GM18951 (cell line): ENCODE data around the gene SNW1.
A peak's percentile ranks its signal among the peaks of the same experiment; 100 is the strongest.
"Not testable (repeated sequence)": the region's sequence is repeated elsewhere in the genome, so short reads cannot be mapped to it uniquely, and the experiment has no call there.

Experiments used
- POLR2A ChIP-seq: IDR thresholded peaks from 4 replicates; pipeline ENCODE4 v1.6.1; 2011; ENCODE audit warnings: mild to moderate bottlenecking; ENCODE audit not compliant: insufficient read length, insufficient read depth; ENCODE audit errors: extremely low read depth
- in situ Hi-C: fragments of 300-500 bp; cut with MboI; formaldehyde crosslinking; loops from one replicate; pipeline ENCODE4 v1.12.0; 2022; ENCODE audit warnings: low sequenced_read_pairs, mixed read lengths, inconsistent platforms; ENCODE audit not compliant: unreplicated experiment

SNW1 gene

GRCh38 chr14:77760381-77761204 is at the start of gene SNW1:
Gene SNW1, minus strand, starts transcription at chr14:77761156. Its CDS starts 29 bp downstream, at chr14:77761127.
- peak; percentile 75 for TF ChIP-seq POLR2A
- in situ Hi-C loops = no loop called here

DNA sequence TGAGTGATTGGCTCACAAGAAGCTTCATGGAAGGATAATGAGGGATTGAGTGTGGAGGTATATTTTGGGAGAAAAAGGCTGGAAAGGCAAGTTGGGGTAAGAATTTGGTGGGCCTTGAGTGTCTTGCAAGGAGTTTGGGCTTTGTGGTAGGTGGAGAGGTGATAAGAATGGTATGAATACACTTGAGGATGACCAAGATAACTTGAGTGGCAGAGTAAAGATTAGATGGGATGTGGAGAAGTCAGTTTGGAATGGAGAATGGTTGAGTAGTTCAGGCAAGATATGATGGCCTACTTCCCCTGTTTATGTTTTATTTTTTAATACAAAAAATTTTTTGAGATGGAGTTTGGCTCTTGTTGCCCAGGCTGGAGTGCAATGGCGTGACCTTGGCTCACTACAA is 48.1 kb upstream of the SNW1 start:
- TF ChIP-seq POLR2A = no peak
- in situ Hi-C loops = no loop called here

- in situ Hi-C loops = no loop called here
- no peak for TF ChIP-seq POLR2A
Observed at GRCh38 chr14:77808250-77808649, 47.3 kb upstream of the SNW1 start.

- TF ChIP-seq POLR2A = no peak
- in situ Hi-C loops = no loop called here
Observed at GRCh38 chr14:77805706-77806105, 44.8 kb upstream of the SNW1 start.

DNA sequence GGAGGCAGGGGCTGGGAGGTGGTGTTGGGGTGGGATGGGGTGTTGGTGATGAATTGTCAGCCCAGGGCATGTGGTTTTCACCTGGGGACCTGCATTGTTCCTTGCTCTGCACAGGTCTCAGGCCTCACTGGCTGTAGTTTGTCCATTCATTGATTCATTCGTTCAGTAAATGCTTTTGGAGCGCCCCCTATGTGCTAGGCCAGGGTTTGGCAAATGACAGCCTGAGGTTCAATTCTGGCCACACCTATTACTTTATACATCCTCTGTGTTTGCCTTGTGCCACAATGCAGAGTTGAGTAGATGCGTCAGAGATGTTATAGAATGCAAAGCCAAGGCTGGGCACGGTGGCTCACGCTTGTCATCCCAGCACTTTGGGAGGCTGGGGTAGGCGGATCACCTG is 43.6 kb upstream of the SNW1 start:
- no peak for TF ChIP-seq POLR2A
- in situ Hi-C loops = no loop called here

DNA sequence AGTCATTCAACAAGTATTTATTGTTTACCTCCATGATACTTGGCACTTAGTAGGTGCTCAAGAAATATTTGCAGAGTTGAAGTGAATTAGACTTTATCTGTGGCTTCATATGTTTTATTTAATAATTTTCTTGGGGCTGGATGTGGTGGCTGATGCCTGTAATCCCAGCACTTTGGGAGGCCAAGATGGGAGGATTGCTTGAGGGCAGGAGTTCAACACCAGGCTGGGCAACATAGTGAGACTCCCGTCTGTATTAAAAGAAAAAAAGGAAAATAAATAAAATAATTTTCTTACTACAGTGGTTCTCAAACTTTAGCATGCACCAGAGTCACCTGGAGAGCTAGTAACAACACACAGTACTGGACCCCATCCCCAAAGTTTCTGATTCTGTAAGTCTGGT is 39.9 kb upstream of the SNW1 start:
- in situ Hi-C loops = no loop called here
- TF ChIP-seq POLR2A = no peak

GRCh38 chr14:77799863-77800730 is 39.1 kb upstream of the SNW1 start, which contains the start of gene ADCK1:
Gene ADCK1, plus strand, starts transcription at chr14:77800109. Its CDS starts 18,870 bp downstream, at chr14:77818979.
- in situ Hi-C loops = no loop called here
- peak; percentile 84 for TF ChIP-seq POLR2A

DNA sequence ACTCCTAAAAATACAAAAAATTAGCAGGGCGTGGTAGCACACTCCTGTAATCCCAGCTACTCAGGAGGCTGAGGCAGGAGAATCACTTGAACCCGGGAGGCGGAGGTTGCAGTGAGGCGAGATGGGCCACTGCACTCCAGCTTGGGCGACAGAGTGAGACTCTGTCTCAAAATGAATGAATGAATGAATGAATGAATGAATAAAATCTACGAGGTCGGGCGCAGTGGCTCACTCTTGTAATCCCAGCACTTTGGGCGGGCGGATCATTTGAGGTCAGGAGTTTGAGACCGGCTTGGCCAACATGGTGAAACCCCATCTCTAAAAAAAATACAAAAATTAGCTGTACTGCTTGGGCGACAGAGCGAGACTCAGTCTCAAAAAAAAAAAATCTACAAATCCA is 38.5 kb upstream of the SNW1 start:
- in situ Hi-C loops = not testable (repeated sequence)

- no peak for TF ChIP-seq POLR2A
Observed at GRCh38 chr14:77794357-77794756, 33.4 kb upstream of the SNW1 start.

GRCh38 chr14:77793255-77793654 is 32.3 kb upstream of the SNW1 start:
- in situ Hi-C loops = not testable (repeated sequence)

More at GRCh38 chr14:77794357-77794756, 33.4 kb upstream of the SNW1 start:
- in situ Hi-C loops = no loop called here

- in situ Hi-C loops = no loop called here
- TF ChIP-seq POLR2A = no peak
Observed at GRCh38 chr14:77791225-77791600, 30.3 kb upstream of the SNW1 start.

GRCh38 chr14:77790566-77791224 is 29.7 kb upstream of the SNW1 start:
- no peak for TF ChIP-seq POLR2A
- in situ Hi-C loops = no loop called here

- TF ChIP-seq POLR2A = no peak
- in situ Hi-C loops = no loop called here
Observed at GRCh38 chr14:77786148-77786547, 25.2 kb upstream of the SNW1 start.
